Esophagus squamous epithelium (tissue), 4 donors: ENCODE results near the gene DDAH1.

Experiments
- CTCF ChIP-seq, 6 experiments: fragments of 450-650 bp in 4 of 6; fragments of 200-600 bp in 2 of 6; sonication (generic) in 2 of 6; IDR thresholded peaks; one replicate each; pipeline ENCODE4 v1.5.1; 2016 to 2019; ENCODE audit warnings: antibody characterized with exemption in 6 of 6, mild to moderate bottlenecking in 4 of 6, moderate library complexity in 4 of 6
- POLR2A ChIP-seq, 4 donors: fragments of 450-650 bp; IDR thresholded peaks; one replicate each; pipeline ENCODE4 v1.6.1; 2017; ENCODE audit warnings: antibody characterized with exemption in 4 of 4, mild to moderate bottlenecking in 4 of 4, moderate library complexity in 3 of 4

GRCh38 chr1:85475055-85475454, 10.1 kb upstream of the DDAH1 start:
- TF ChIP-seq CTCF (IDR thresholded peaks at IDR 0.05), result no peak
- no peak for TF ChIP-seq POLR2A (IDR thresholded peaks at IDR 0.05)
